ENCODE results near the gene ZNF516.

DNA sequence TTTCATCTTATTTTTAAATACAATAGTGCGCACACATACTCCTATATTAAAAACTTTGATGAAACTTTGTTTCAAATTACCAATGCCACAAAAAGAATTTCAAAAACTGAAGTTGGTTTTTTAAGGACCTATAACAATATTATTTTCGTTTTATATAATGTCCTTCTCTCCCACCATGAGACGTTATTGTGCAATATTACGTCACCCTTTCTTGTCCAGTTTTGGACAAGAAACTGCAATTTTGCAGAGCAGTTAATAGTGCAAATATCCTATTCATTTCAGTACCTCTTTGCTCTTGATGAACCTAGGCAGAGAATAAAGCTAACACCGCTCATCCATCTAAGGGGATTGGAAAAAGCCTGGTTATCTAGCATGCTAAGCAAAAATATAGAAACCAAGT is 9.7 kb upstream of the ZNF516 start:
- TF ChIP-seq, protein P1, sequence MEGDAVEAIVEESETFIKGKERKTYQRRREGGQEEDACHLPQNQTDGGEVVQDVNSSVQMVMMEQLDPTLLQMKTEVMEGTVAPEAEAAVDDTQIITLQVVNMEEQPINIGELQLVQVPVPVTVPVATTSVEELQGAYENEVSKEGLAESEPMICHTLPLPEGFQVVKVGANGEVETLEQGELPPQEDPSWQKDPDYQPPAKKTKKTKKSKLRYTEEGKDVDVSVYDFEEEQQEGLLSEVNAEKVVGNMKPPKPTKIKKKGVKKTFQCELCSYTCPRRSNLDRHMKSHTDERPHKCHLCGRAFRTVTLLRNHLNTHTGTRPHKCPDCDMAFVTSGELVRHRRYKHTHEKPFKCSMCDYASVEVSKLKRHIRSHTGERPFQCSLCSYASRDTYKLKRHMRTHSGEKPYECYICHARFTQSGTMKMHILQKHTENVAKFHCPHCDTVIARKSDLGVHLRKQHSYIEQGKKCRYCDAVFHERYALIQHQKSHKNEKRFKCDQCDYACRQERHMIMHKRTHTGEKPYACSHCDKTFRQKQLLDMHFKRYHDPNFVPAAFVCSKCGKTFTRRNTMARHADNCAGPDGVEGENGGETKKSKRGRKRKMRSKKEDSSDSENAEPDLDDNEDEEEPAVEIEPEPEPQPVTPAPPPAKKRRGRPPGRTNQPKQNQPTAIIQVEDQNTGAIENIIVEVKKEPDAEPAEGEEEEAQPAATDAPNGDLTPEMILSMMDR (conservative IDR thresholded peaks at IDR 0.05; ENCODE audit: low read depth, low read length), result no peak
- no peak for TF ChIP-seq MXI1 (IDR thresholded peaks at IDR 0.05; ENCODE audit: borderline replicate concordance, low read depth, low read length)
- TF ChIP-seq, protein P2, sequence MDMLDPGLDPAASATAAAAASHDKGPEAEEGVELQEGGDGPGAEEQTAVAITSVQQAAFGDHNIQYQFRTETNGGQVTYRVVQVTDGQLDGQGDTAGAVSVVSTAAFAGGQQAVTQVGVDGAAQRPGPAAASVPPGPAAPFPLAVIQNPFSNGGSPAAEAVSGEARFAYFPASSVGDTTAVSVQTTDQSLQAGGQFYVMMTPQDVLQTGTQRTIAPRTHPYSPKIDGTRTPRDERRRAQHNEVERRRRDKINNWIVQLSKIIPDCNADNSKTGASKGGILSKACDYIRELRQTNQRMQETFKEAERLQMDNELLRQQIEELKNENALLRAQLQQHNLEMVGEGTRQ (IDR thresholded peaks at IDR 0.05; ENCODE audit: low read depth, low read length), result no peak
- no peak for TF ChIP-seq POLR2A (IDR thresholded peaks at IDR 0.05; ENCODE audit: low read depth, low read length)
- no peak for TF ChIP-seq MAZ (IDR thresholded peaks at IDR 0.05; ENCODE audit: borderline replicate concordance, low read depth, low read length)
- TF ChIP-seq CEBPB (IDR thresholded peaks at IDR 0.05; ENCODE audit: low read depth, low read length), result peak; percentile 90
- TF ChIP-seq SMC3 (IDR thresholded peaks at IDR 0.05; ENCODE audit: low read depth, low read length), result no peak
- no peak for TF ChIP-seq RAD21 (IDR thresholded peaks at IDR 0.05; ENCODE audit: low read length)
- no peak for TF ChIP-seq RCOR1 (IDR thresholded peaks at IDR 0.05; ENCODE audit: insufficient replicate concordance, low read length)
- no peak for TF ChIP-seq FOS (IDR thresholded peaks at IDR 0.05; ENCODE audit: low read depth, low read length)
- TF ChIP-seq, protein P3, sequence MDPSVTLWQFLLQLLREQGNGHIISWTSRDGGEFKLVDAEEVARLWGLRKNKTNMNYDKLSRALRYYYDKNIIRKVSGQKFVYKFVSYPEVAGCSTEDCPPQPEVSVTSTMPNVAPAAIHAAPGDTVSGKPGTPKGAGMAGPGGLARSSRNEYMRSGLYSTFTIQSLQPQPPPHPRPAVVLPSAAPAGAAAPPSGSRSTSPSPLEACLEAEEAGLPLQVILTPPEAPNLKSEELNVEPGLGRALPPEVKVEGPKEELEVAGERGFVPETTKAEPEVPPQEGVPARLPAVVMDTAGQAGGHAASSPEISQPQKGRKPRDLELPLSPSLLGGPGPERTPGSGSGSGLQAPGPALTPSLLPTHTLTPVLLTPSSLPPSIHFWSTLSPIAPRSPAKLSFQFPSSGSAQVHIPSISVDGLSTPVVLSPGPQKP (IDR thresholded peaks at IDR 0.05; ENCODE audit: borderline replicate concordance, low read depth, low read length), result no peak
